ENCODE measurements around the gene NPAS3.

DNA sequence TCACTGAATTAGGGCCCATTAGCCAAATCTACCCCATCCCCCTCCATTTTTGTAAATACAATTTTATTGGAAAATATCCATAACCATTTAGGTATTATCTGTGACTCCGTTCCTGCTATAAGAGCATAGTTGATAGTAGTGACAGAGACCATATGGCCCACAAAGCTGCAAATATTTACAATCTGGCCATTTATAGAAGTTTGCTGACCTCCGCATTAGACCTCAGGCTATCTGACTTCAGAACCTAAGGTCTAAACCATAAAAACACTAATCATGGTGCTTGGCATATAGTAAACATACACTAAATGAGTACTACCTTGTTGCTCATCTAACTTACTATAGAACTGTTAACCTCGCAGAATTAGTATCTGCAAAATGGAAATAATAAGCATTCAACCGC lies 124.8 kb downstream of the NPAS3 start:
- TF ChIP-seq, protein P1, sequence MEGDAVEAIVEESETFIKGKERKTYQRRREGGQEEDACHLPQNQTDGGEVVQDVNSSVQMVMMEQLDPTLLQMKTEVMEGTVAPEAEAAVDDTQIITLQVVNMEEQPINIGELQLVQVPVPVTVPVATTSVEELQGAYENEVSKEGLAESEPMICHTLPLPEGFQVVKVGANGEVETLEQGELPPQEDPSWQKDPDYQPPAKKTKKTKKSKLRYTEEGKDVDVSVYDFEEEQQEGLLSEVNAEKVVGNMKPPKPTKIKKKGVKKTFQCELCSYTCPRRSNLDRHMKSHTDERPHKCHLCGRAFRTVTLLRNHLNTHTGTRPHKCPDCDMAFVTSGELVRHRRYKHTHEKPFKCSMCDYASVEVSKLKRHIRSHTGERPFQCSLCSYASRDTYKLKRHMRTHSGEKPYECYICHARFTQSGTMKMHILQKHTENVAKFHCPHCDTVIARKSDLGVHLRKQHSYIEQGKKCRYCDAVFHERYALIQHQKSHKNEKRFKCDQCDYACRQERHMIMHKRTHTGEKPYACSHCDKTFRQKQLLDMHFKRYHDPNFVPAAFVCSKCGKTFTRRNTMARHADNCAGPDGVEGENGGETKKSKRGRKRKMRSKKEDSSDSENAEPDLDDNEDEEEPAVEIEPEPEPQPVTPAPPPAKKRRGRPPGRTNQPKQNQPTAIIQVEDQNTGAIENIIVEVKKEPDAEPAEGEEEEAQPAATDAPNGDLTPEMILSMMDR (IDR thresholded peaks at IDR 0.05): no peak
- TF ChIP-seq POLR2A (IDR thresholded peaks at IDR 0.05): no peak
